ENCODE data around the gene ACP7. TPM values are rescaled to one million over a fixed set of nuclear protein-coding genes. Genes with fewer than 3 reads are reported as not detected.

Gene ACP7
- total and polyA plus RNA-seq, 7 donors = 0.07 TPM; not detected in 6

DNA sequence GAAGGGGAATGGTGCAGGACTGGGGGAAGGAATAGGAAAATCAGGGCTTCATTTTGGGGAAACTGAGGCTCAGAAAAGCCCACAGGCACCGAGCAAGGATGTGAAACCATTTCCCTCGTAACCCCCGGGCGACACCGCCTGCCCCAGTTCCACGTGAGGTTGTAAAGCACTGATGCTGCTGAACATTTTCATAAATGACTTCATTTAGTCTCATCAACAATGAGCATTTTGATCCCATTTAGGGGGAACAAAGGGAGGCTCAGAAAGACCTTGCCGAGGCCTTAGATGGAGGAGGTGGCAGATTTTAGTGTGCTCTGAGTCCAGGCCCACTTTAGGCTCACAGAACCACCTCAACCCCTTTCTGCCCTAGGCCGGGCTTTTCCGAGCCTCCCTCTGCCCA lies 31.3 kb upstream of the ACP7 start:
- Histone ChIP-seq H3K36me3 (ENCODE audit: insufficient read depth in 1 of 2, low read depth in 1 of 2) (no peaks in the 10 kb centered on the region), H3K27me3 (ENCODE audit: insufficient read depth in 3 of 3, low read length in 2 of 3) (peaks cover 0 to 5% (median 1%) of the 10 kb centered on the region in 3 donors), H3K4me1 (no peaks in the 10 kb centered on the region), H3K9me3 (peaks cover 6% of the 10 kb centered on the region), H3K27ac (no peak overlapping the region), H3K4me3 (no peak overlapping the region)
- WGBS, 3 donors = 75 to 78% (median 77%) methylated on average over 9 of the region's 9 CpGs
- TF ChIP-seq, protein P1, sequence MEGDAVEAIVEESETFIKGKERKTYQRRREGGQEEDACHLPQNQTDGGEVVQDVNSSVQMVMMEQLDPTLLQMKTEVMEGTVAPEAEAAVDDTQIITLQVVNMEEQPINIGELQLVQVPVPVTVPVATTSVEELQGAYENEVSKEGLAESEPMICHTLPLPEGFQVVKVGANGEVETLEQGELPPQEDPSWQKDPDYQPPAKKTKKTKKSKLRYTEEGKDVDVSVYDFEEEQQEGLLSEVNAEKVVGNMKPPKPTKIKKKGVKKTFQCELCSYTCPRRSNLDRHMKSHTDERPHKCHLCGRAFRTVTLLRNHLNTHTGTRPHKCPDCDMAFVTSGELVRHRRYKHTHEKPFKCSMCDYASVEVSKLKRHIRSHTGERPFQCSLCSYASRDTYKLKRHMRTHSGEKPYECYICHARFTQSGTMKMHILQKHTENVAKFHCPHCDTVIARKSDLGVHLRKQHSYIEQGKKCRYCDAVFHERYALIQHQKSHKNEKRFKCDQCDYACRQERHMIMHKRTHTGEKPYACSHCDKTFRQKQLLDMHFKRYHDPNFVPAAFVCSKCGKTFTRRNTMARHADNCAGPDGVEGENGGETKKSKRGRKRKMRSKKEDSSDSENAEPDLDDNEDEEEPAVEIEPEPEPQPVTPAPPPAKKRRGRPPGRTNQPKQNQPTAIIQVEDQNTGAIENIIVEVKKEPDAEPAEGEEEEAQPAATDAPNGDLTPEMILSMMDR (IDR thresholded peaks at IDR 0.05) = no peak
- intact Hi-C loops (cut with DNase I) = no loop called here
- ATAC-seq = no peak
- no peak for DNase-seq

DNA sequence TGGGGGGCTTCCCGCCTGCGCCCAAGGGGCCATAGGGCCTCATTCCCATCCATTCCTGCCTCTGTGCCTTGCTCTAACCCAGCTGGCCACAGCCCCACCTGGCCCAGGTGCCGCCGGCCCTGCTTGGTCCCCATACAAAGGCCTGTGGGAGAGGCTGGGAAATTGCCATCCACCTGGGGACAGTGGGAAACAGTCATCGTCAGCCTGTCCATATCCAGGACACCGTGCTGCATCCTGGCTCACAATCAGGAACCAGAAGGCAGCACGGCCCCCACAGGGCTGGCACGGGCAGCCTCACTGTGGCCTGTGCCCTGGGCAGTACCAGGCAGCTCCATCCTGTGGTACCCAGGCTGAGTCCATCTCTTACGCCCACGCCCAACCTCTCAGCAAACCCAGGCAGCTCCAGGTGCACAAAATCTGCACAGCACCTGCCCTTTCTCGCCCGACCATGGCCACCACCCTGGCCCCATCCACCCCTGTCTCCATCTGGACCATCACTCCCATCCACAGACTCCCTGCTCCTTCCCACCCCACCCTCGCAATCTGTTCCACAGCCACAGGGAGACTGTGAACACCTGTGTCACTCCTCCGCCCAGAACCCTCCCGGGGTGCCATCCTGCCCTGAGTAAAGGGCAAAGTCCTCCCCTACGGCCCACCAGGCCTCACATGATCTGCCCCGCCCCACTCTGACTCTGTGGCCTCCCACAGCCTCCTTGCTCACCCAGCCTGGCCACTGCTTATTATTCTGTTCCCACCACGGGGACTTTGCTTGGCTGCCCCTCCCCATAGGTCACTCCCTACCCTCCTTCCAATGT lies 30.7 kb upstream of the ACP7 start:
- peaks cover 6% of the 10 kb centered on the region for H3K9me3 ChIP-seq
- ATAC-seq (no peak), DNase-seq (no peak)
- peaks cover 0 to 5% (median 1%) of the 10 kb centered on the region in 3 donors for H3K27me3 ChIP-seq (ENCODE audit: insufficient read depth in 3 of 3, low read length in 2 of 3)
- no peaks in the 10 kb centered on the region for H3K4me1 ChIP-seq
- TF ChIP-seq, protein P1 (IDR thresholded peaks at IDR 0.05) = no peak
- H3K27ac ChIP-seq = no peak overlapping the region
- intact Hi-C loops (cut with DNase I) = no loop called here
- H3K4me3 ChIP-seq = no peak overlapping the region
- WGBS, 3 donors = 75 to 81% (median 77%) methylated on average over 18 of the region's 18 CpGs
- H3K36me3 ChIP-seq (ENCODE audit: insufficient read depth in 1 of 2, low read depth in 1 of 2) = no peaks in the 10 kb centered on the region

DNA sequence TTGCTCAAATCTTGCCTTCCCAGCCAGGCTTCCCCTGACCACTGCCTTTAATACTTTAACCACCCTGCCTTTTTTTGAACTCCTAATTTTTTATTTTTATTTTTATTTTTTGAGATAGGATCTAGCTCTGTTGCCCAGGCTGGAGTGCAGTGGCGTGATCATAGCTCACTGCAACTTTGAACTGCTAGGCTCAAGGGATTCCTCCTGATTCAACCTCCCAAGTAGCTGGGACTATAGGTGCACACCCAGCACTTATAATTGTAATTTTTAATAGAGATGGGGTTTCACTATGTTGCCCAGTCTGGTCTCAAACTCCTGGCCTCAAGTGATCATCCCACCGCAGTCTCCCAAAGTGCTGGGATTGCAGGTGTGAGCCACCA lies 30.1 kb upstream of the ACP7 start:
- intact Hi-C loops (cut with DNase I) = no loop called here
- H3K9me3 ChIP-seq = peaks cover 6% of the 10 kb centered on the region
- H3K4me3 ChIP-seq = no peak overlapping the region
- ATAC-seq (no peak), DNase-seq (no peak)
- peaks cover 0 to 5% (median 1%) of the 10 kb centered on the region in 3 donors for H3K27me3 ChIP-seq (ENCODE audit: insufficient read depth in 3 of 3, low read length in 2 of 3)
- no peak overlapping the region for H3K27ac ChIP-seq
- H3K36me3 ChIP-seq (ENCODE audit: insufficient read depth in 1 of 2, low read depth in 1 of 2) = no peaks in the 10 kb centered on the region
- TF ChIP-seq, protein P1 (IDR thresholded peaks at IDR 0.05) = no peak
- H3K4me1 ChIP-seq = no peaks in the 10 kb centered on the region
- 86 to 89% (median 87%) methylated on average over 2 of the region's 2 CpGs for WGBS, 3 donors

DNA sequence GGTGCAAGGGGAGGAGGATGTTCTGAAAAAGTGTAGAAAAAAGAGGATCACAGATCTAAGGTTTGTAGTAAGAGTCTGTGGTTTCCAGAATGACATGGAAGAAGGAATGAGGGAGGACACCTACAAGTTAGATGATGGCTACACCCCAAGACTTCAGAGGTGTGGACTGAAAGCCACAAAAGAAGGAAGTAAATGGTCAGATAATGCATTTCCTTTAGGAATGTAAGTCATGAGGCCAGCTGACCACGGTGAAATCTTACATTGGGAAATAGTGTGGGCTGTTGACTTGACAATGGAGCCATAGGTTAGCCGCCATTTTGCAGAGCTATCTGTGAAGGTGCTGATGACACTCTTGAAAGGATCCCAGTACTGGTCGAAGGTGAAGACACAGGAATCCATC lies 26.6 kb upstream of the ACP7 start:
- WGBS, 3 donors = 74 to 83% (median 76%) methylated on average over 3 of the region's 3 CpGs
- Histone ChIP-seq H3K4me3 (no peak overlapping the region), H3K36me3 (ENCODE audit: insufficient read depth in 1 of 2, low read depth in 1 of 2) (no peaks in the 10 kb centered on the region), H3K27me3 (ENCODE audit: insufficient read depth in 3 of 3, low read length in 2 of 3) (peaks cover 0 to 5% (median 3%) of the 10 kb centered on the region in 3 donors), H3K9me3 (peaks cover 6% of the 10 kb centered on the region), H3K4me1 (no peaks in the 10 kb centered on the region), H3K27ac (no peak overlapping the region)
- TF ChIP-seq, protein P1 (IDR thresholded peaks at IDR 0.05) = no peak
- intact Hi-C loops (cut with DNase I) = no loop called here
- DNase-seq (no peak), ATAC-seq (no peak)

DNA sequence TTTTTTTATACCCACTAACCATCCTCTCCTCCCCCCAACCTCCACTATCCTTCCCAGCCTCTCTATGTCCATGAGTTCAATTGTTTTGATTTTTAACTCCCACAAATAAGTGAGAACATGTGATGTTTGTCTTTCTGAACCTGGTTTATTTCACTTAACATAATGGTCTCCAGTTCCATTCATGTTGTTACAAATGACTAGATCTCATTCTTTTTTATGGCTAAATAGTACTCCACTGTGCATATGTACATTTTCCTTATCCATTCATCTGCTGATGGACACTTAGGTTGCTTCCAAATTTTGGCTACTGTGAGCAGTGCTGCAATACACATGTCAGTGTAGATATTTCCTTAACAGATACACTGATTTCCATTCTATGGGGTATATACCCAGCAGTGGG lies 24.9 kb upstream of the ACP7 start:
- no peak overlapping the region for H3K4me3 ChIP-seq
- H3K9me3 ChIP-seq = peaks cover 6% of the 10 kb centered on the region
- H3K36me3 ChIP-seq (ENCODE audit: insufficient read depth in 1 of 2, low read depth in 1 of 2) = no peaks in the 10 kb centered on the region
- intact Hi-C loops (cut with DNase I) = no loop called here
- DNase-seq (no peak), ATAC-seq (no peak)
- TF ChIP-seq, protein P1 (IDR thresholded peaks at IDR 0.05) = no peak
- no peaks in the 10 kb centered on the region for H3K4me1 ChIP-seq
- H3K27me3 ChIP-seq (ENCODE audit: insufficient read depth in 3 of 3, low read length in 2 of 3) = peaks cover 0 to 14% (median 3%) of the 10 kb centered on the region in 3 donors
- no peak overlapping the region for H3K27ac ChIP-seq

Data from psoas muscle (tissue), 8 donors.